Measurements from ENCODE around the gene KRTAP12-4.

DNA sequence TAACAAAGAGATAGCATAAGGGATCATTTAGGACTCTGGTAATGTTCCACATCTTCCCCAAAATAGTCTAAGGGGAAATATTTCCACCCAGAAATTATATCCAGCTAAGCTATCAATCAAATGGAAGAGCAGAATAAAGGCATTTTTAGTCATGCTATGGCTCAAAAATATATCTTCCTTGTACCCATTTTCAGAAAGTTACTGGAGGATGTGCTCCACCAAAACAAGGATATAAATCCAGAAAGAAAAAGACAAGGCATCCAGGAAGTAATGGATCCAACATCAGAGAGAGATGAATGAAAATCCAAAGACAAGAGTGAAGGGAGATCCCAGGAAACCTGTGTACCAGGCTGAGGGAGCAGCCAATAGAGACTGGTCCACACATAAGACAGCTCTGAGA is 45.3 kb downstream of the KRTAP12-4 start:
- no peak for TF ChIP-seq POLR2AphosphoS5 (IDR thresholded peaks at IDR 0.05; ENCODE audit: low read depth, low read length)
- TF ChIP-seq POLR2A (IDR thresholded peaks at IDR 0.05; ENCODE audit: low read depth, low read length), result no peak

Data from GM12891 (cell line).